Measurements from ENCODE around the gene PRR19. TPM values are rescaled to one million over a fixed set of nuclear protein-coding genes. Genes with fewer than 3 reads are reported as not detected.
A peak's percentile ranks its signal among the peaks of the same experiment; 100 is the strongest.

Gene PRR19
- total and polyA plus RNA-seq, 10 of the 15 experiments (the other 5 are each of a cell fraction or from before 2014, with no cell fraction given) = 0.09 to 1.7 (median 0.73) TPM; not detected in 1

DNA sequence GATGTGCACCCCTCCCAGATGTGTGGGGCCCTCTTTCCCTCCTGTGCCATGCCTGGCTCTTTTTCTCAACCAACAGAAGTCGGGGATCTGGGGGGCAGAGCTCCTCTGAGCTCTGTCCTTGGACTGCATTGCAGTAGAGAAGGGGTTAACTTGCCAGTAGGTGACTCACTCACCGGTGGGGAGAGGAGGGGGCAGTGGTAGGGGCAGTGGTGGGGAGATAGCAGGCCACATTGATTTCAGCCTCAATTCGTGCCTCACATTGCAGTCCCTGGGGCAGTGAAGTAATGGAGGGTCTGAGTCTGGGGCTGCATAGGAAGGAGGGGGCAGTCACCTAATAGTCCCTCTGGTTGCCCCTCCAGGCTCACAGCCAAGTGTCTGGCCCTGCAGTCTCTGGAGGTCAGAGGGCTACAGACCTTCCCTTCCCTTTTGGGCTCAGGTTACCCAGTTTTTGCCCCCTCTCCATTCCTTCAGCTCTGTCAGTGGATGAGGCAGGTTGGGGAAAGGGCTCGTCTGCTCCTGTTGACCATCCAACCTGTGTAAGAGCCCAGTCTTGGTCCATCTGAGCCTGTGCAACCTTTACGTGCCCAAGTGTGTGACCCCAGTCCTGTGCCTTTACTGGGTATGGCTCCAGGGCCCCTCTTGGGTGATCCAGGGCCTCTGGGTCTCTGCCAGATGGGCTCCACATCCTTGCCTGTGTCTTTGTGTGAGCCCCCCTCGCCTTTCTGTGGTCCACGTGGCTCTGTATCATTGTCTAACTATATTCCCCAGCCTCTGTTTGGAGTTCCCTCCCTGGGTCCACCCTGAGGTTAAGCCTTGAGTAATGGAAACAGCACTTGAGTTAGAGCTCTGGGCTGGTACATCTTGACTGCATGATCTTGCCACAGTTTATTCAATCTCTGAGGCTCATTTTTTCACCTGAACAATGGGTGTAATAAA lies 19.8 kb upstream of the PRR19 start:
- ChIA-PET POLR2A (interaction anchor here (0.6 to 5.1 kb wide), 12 partner anchors 12 to 168 kb away, joined by 3 to 51 read pairs (median 3); partner anchors contain the start of genes GSK3A and POU2F2), SMC1A (ENCODE audit: uncharacterized antibody, unreplicated experiment) (interaction anchor here (0.6 to 1.5 kb wide), 8 partner anchors 14 to 153 kb away, joined by 3 to 5 read pairs (median 4); partner anchors contain the start of gene GSK3A), RAD21 (ENCODE audit: unreplicated experiment) (interaction anchor here (0.6 to 5.5 kb wide), 9 partner anchors 12 to 181 kb away, joined by 3 to 82 read pairs (median 3); partner anchors contain the start of genes GSK3A, PAFAH1B3 and POU2F2), CTCF (interaction anchor here (0.7 to 6.7 kb wide), 7 partner anchors 14 to 168 kb away, joined by 3 to 111 read pairs (median 4); partner anchors contain the start of gene GSK3A)
- FAIRE-seq (no peak), DNase-seq (ENCODE audit: low read depth, low spot score) (no peak), ATAC-seq (no peak)
- intact Hi-C loops (cut with micrococcal nuclease; ENCODE audit: unreplicated experiment) = loop anchor here (2.0 to 5.0 kb wide), 6 partner anchors 13 to 175 kb away; partner anchors contain the start of genes CIC, POU2F2 and ZNF526
- H4K20me1 ChIP-seq (ENCODE audit: control insufficient read depth, insufficient read depth) = no peaks in the 10 kb centered on the region; the same call in 1 of the 2 replicates
- H3K9me3 ChIP-seq (replicated peaks; ENCODE audit: control insufficient read depth, insufficient read depth, low read length) = no peaks in the 10 kb centered on the region
- in situ Hi-C loops (cut with MboI) = no loop called here
- H3K79me2 ChIP-seq (ENCODE audit: control insufficient read depth, insufficient read depth, low read length) = peaks cover 36% of the 10 kb centered on the region
- no peaks in the 10 kb centered on the region for H3K27me3 ChIP-seq (replicated peaks in 1 of 2; ENCODE audit: control insufficient read depth in 2 of 2, insufficient read depth in 2 of 2, low read length in 1 of 2)
- peak overlapping the region; percentile 59 for H3K9ac ChIP-seq (ENCODE audit: control insufficient read depth, insufficient read depth, low read length)
- 41% methylated on average over 7 of the region's 7 CpGs for WGBS (ENCODE audit: insufficient coverage, insufficient replicate concordance, low lambda C conversion rate, missing lambda C conversion rate)
- no peak overlapping the region for H2AFZ ChIP-seq (ENCODE audit: control insufficient read depth, low read depth, low read length)
- TF ChIP-seq, protein P1, sequence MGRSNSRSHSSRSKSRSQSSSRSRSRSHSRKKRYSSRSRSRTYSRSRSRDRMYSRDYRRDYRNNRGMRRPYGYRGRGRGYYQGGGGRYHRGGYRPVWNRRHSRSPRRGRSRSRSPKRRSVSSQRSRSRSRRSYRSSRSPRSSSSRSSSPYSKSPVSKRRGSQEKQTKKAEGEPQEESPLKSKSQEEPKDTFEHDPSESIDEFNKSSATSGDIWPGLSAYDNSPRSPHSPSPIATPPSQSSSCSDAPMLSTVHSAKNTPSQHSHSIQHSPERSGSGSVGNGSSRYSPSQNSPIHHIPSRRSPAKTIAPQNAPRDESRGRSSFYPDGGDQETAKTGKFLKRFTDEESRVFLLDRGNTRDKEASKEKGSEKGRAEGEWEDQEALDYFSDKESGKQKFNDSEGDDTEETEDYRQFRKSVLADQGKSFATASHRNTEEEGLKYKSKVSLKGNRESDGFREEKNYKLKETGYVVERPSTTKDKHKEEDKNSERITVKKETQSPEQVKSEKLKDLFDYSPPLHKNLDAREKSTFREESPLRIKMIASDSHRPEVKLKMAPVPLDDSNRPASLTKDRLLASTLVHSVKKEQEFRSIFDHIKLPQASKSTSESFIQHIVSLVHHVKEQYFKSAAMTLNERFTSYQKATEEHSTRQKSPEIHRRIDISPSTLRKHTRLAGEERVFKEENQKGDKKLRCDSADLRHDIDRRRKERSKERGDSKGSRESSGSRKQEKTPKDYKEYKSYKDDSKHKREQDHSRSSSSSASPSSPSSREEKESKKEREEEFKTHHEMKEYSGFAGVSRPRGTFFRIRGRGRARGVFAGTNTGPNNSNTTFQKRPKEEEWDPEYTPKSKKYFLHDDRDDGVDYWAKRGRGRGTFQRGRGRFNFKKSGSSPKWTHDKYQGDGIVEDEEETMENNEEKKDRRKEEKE (IDR thresholded peaks at IDR 0.05) = no peak
- TF ChIP-seq IKZF2 (IDR thresholded peaks at IDR 0.05) (no peak), POLR2A (IDR thresholded peaks at IDR 0.05; ENCODE audit: low read depth, low read length) (peak; percentile 35), NR2F1 (conservative IDR thresholded peaks at IDR 0.05) (no peak)
- peak overlapping the region; percentile 64; the same call in 1 of the 2 replicates for H3K4me3 ChIP-seq
- peak overlapping the region; percentile 45 for H3K27ac ChIP-seq (ENCODE audit: control insufficient read depth, insufficient read depth)
- H3K36me3 ChIP-seq (ENCODE audit: control insufficient read depth in 2 of 2, insufficient read depth in 2 of 2, low read length in 1 of 2) = no peaks in the 10 kb centered on the region; a peak in 2 of 4 replicates
- no TSS peak for BruUV-seq (replicated peaks)
- peaks cover 50% of the 10 kb centered on the region for H3K4me1 ChIP-seq (ENCODE audit: control insufficient read depth, insufficient read depth, low read length)
- peak overlapping the region; percentile 97 for H3K4me2 ChIP-seq (ENCODE audit: control insufficient read depth, insufficient read depth)

Data from GM12878 (cell line).